Suppressor macrophage (primary cell): ENCODE data around the gene MACO1.
"Not testable (repeated sequence)": the region's sequence is repeated elsewhere in the genome, so short reads cannot be mapped to it uniquely, and the experiment has no call there.

Source experiments
- DNase-seq, 4 experiments: peaks; one replicate each; pipeline ENCODE4 v3.0.0-alpha.2; 2020 to 2022

Gene MACO1

GRCh38 chr1:25458541-25459298 is 28.0 kb downstream of the MACO1 start:
- DNase-seq = peak; percentile 60 to 84 (median 68)

GRCh38 chr1:25460020-25460419 is 29.3 kb downstream of the MACO1 start:
- DNase-seq = no peak

GRCh38 chr1:25460816-25461215 is 30.1 kb downstream of the MACO1 start:
- not testable (repeated sequence) for DNase-seq

- peak in 3 of 4 experiments; percentile 8 to 24 (median 15) for DNase-seq
Observed at GRCh38 chr1:25461849-25462248, 31.2 kb downstream of the MACO1 start.

GRCh38 chr1:25462732-25463131 is 32.0 kb downstream of the MACO1 start:
- DNase-seq = no peak

- no peak for DNase-seq
Observed at GRCh38 chr1:25467193-25467592, 36.5 kb downstream of the MACO1 start.

- no peak for DNase-seq
Observed at GRCh38 chr1:25467616-25468015, 36.9 kb downstream of the MACO1 start.

- no peak for DNase-seq
Observed at GRCh38 chr1:25468033-25468432, 37.3 kb downstream of the MACO1 start.

- no peak for DNase-seq
Observed at GRCh38 chr1:25469177-25469576, 38.5 kb downstream of the MACO1 start.

GRCh38 chr1:25472471-25472870 is 41.8 kb downstream of the MACO1 start:
- DNase-seq = no peak

GRCh38 chr1:25473653-25474225 is 43.0 kb downstream of the MACO1 start:
- no peak for DNase-seq

GRCh38 chr1:25474439-25475047 is 43.8 kb downstream of the MACO1 start:
- DNase-seq = no peak

- DNase-seq = no peak
Observed at GRCh38 chr1:25476186-25477097, 45.7 kb downstream of the MACO1 start.

- no peak for DNase-seq
Observed at GRCh38 chr1:25477448-25478034, 46.8 kb downstream of the MACO1 start.

GRCh38 chr1:25478633-25479032 is 47.9 kb downstream of the MACO1 start:
- peak in 2 of 4 experiments; percentile 7 to 12 for DNase-seq

GRCh38 chr1:25481625-25482024 is 50.9 kb downstream of the MACO1 start:
- DNase-seq = no peak

GRCh38 chr1:25482211-25482610 is 51.5 kb downstream of the MACO1 start:
- DNase-seq = no peak

GRCh38 chr1:25484096-25484495 is 53.4 kb downstream of the MACO1 start:
- no peak for DNase-seq

GRCh38 chr1:25484533-25484932 is 53.8 kb downstream of the MACO1 start:
- DNase-seq = no peak

GRCh38 chr1:25485536-25486411 is 55.1 kb downstream of the MACO1 start:
- peak in 3 of 4 experiments; percentile 10 to 24 (median 23) for DNase-seq

GRCh38 chr1:25486602-25487001 is 55.9 kb downstream of the MACO1 start:
- no peak for DNase-seq
